GOT3 (cell line): ENCODE results near the gene FAAP20.

Source experiments
- DNase-seq: peaks from one replicate; lab custom pipeline; 2025; ENCODE audit warnings: mixed read lengths; lab: John Stamatoyannopoulos, UW

The FAAP20 gene

GRCh38 chr1:2229911-2230731 lies 35.5 kb upstream of the FAAP20 start:
- no peak for DNase-seq

GRCh38 chr1:2229037-2229864 lies 34.7 kb upstream of the FAAP20 start:
- no peak for DNase-seq

- no peak for DNase-seq
These were observed 34.1 kb upstream of the FAAP20 start for GRCh38 chr1:2228694-2229036.

DNA sequence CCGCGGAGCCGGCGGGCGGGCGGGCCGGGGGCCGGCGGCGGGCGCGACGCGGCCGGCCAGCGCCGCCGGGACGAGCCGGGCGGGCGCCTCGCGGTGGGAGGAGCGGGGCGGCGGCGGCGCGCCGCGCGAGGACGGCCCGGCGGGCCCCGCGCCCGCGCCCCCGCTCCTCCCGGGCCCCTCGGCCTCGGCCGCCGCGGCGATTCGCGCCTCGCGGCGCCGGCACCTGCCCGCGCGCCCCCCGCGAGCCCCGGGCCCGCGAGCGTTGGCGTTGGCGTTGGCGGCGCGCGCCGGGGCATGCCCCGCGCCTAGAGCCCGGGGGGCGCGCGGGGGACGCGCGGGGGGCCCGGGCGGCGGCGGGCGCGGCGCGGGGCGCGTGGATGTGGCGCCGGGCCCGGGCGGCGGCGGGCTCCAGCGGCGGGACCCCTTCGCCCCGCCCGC lies 33.6 kb upstream of the FAAP20 start, which contains the start of gene SKI:
SKI (plus strand) TSS at position 163 of the 438 bp plus-strand sequence. CDS start 448 bp downstream, outside the sequence.
- DNase-seq = no peak

- peak; percentile 93 for DNase-seq
These were observed 33.0 kb upstream of the FAAP20 start for GRCh38 chr1:2227346-2228156.

GRCh38 chr1:2226525-2227345 lies 32.2 kb upstream of the FAAP20 start:
- no peak for DNase-seq

- DNase-seq = no peak
These were observed 30.3 kb upstream of the FAAP20 start for GRCh38 chr1:2224631-2225428.

DNA sequence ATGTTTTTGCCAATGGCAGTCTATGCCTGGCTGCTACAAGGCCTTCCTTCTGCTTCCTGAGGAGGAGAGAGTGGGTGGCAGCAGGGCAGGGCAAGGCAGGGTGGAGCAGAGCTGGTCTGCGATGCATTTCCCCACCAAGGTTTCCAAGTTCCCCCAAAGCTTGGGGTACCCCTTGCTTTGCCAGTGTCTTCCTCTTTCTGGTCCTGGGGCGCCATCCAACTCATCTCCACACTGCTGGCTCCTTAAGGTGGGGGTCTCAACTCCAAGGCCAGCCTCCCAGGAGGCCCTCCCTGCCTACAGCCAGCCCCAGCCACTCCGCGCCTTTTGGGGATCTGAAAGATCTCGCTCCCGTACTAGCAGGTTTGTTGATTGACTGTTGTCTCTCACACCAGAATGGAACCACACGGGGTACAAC lies 29.6 kb upstream of the FAAP20 start:
- DNase-seq = no peak

DNA sequence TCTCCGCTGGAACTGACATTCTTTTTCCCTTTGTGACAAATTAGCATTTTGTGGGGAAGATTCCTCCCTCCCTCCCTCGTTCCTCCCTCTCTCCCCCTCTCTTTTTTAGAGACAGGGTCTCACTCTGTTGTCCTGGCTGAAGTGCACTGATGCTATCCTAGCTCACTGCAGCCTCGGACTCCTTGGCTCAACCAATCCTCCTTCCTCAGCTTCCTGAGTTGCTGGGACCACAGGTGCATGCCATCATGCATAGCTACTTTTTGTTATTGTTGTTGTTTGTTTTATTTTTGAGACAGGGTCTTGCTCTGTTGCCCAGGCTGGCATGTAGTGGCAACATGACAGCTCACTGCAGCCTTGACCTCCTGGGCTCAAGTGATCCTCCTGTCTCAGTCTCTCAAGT lies 26.7 kb upstream of the FAAP20 start:
- no peak for DNase-seq

GRCh38 chr1:2216767-2217058 lies 22.1 kb upstream of the FAAP20 start:
- DNase-seq = no peak

- no peak for DNase-seq
These were observed 21.6 kb upstream of the FAAP20 start for GRCh38 chr1:2215909-2216766.

GRCh38 chr1:2215329-2215728 lies 20.8 kb upstream of the FAAP20 start:
- DNase-seq = no peak

DNA sequence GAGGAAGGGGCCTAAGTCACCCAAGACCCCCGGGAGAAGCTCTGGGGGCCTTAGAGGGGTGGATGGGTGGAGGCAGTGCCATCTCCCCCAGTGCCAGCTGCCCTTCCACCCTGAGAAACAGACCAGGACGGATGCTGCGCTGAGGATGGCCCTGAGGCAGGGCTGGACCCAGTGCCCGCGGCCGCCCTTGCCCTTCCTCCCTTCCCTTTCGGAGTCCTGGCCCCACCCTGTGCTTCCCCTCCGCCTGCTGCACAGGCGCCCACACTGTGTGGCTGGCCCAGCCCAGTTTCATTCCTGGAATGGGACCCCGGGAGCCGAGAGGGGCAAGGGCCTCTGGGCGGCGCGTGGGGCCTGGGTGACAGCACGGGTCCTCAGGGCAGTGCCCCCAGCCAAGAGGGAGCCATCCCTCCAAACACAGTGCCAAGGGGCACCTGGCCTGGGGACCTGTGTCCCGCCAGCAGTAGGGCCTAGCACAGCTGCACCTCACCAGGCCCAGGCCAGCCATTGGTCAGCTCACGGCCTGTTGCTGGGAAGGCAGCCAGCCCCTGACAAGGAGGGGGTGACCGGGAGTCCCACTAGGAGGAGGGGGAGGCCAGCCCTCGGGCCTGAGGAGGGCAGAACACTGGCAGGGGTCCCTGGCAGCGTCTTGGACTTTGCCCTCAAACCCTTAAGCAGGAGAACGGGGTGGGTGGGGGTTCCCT lies 20.1 kb upstream of the FAAP20 start:
- DNase-seq = no peak

DNA sequence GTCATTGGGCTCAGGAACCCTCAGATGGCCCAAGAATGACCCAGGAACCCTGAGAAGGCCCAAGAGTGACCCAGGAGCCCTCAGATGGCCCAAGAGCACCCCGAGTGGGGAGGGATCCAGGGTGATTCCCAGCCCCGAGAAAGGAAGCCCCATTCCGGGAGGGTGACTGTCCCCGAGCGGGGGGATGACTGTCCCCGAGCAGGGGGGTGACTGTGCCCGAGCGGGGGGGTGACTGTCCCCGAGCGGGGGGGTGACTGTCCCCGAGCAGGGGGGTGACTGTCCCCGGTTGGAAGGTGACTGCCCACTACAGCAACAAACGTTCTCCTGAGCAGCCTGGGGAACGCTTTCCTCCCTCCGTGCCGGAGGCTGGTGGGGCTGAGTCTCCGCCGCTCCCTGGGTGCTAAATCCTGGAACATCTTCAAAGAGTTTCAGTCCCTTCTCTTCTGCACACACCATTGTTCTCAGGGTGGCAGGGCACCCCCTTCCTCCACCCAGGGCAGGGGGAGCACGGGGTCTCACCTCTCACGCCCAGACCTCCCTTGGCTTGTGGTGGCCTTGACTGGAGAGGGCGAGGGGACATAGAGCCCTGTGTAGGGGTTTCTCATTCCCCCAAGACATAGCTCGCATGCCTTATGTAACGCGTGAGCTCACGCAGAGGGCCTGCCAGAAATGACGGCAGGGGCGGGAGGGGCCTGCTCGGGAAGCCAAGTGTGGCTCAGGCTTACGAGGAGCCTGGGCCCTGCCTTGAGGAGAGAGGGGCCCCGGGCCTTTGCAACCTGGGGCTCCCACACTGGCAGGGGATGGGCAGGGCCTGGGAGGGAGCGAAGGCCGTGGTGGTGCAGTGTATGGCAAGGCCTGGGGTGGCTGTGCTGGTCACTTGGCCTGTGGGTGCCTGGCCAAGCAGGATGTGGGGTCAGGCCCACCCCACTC lies 19.3 kb upstream of the FAAP20 start:
- no peak for DNase-seq

- DNase-seq = peak; percentile 58
These were observed 18.2 kb upstream of the FAAP20 start for GRCh38 chr1:2212532-2213491.

DNA sequence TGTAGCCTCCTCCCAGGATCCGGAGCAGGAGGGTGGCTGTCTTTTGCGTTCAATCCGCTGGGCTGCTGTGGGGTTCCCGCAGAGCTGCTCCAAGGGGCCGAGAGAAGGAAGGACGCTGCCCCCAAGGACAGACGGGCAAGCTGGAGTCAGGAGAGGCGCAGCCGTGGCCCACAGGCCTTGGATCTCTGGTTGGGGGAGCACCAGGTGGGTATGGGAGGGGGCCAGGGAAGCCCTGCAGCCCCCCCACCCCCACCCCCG lies 17.6 kb upstream of the FAAP20 start:
- no peak for DNase-seq

GRCh38 chr1:2210786-2211185 lies 16.2 kb upstream of the FAAP20 start:
- no peak for DNase-seq
